Mammary epithelial cell (primary cell): ENCODE data around the gene STRN3.

Source experiments
- CTCF ChIP-seq, 2 donors: IDR thresholded peaks in 1 of 2; conservative IDR thresholded peaks in 1 of 2; 2 replicates each; pipeline ENCODE4 v1.5.1; 2011 to 2012; ENCODE audit warnings: inconsistent platforms in 2 of 2, low read length in 2 of 2, mild to moderate bottlenecking in 2 of 2, control low read depth in 1 of 2, low read depth in 1 of 2; ENCODE audit not compliant: insufficient read depth in 1 of 2; ENCODE audit errors: extremely low read depth in 1 of 2
- EZH2 ChIP-seq: IDR thresholded peaks from 2 replicates; pipeline ENCODE4 v1.6.1; 2012; ENCODE audit warnings: low read length, inconsistent platforms, borderline replicate concordance

GRCh38 chr14:30972882-30973582 is 53.1 kb downstream of the STRN3 start:
- TF ChIP-seq EZH2 (no peak), CTCF (conservative IDR thresholded peaks at IDR 0.05 in 1 of 2, IDR thresholded peaks at IDR 0.05 in 1 of 2; ENCODE audit: extremely low read depth in 1 of 2, insufficient read depth in 1 of 2, low read depth in 1 of 2, low read length in 2 of 2) (no peak)
